HepG2 (cell line): ENCODE results near the gene SCYL1. TPM values are rescaled to one million over a fixed set of nuclear protein-coding genes. Genes with fewer than 3 reads are reported as not detected.

Experiments
- ATAC-seq: fragments of 200-7000 bp; cut with Tn5 transposase; 3 replicates; pipeline ENCODE4 v1.9.1; 2020; ENCODE audit warnings: mild to moderate bottlenecking, moderate library complexity
- BruUV-seq: library from RNA; stranded (reverse); fragments of 400-500 nt; replicated peaks from 2 replicates; lab custom pipeline; 2021; lab: Mats Ljungman, UMichigan
- CTCF ChIA-PET: fragments of 300-600 bp; formaldehyde crosslinking; extraction: SDS; loops from one replicate; lab custom pipeline; 2021; ENCODE audit warnings: low total read pairs, inconsistent platforms, low intra/inter-chr PET ratio; lab: Yijun Ruan, JAX
- POLR2A ChIA-PET: fragments of 350-600 bp; sonication (Branson Sonifier 250); formaldehyde crosslinking; loops from one replicate; lab custom pipeline; 2020; ENCODE audit warnings: antibody characterized with exemption, inconsistent platforms; lab: Yijun Ruan, JAX
- DNase-seq: peaks from one replicate; pipeline ENCODE4 v3.0.0-alpha.2; 2015; ENCODE audit warnings: low spot score
- FAIRE-seq: peaks from 3 replicates; lab custom pipeline; 2011; peaks lifted over from hg19 to GRCh38; lab: Jason Lieb, UNC
- H2AFZ ChIP-seq: one replicate; pipeline ENCODE4 v1.6.1; 2011; ENCODE audit warnings: low read length, inconsistent platforms
- H3K27ac ChIP-seq: fragments of 300-600 bp; 3 replicates; pipeline ENCODE4 v1.8.0; 2011; ENCODE audit warnings: mixed run types, mild to moderate bottlenecking, mixed read lengths, low read length, inconsistent platforms; ENCODE audit not compliant: insufficient read depth; ENCODE audit errors: extremely low read length
- H3K27me3 ChIP-seq, 2 experiments: fragments of 200-600 bp in 1 of 2; 2 replicates in 1 of 2; 3 replicates in 1 of 2; pipeline versions ENCODE4 v1.6.0 to v1.8.0; 2011; ENCODE audit warnings: low read length in 2 of 2, mild to moderate bottlenecking in 2 of 2, moderate library complexity in 2 of 2, inconsistent platforms in 1 of 2; ENCODE audit not compliant: insufficient read depth in 2 of 2, control insufficient read depth in 1 of 2
- H3K36me3 ChIP-seq, 2 experiments: fragments of 200-600 bp in 1 of 2; replicated peaks in 1 of 2; 2 replicates in 1 of 2; 3 replicates in 1 of 2; pipeline versions ENCODE4 v1.5.1 to v1.8.0; 2011; ENCODE audit warnings: low read length in 2 of 2, inconsistent platforms in 1 of 2; ENCODE audit not compliant: insufficient read depth in 2 of 2, control insufficient read depth in 1 of 2
- H3K4me1 ChIP-seq: 2 replicates; pipeline ENCODE4 v1.5.1; 2012; ENCODE audit warnings: low read length, inconsistent platforms; ENCODE audit not compliant: insufficient read depth
- H3K4me2 ChIP-seq: 2 replicates; pipeline ENCODE4 v1.6.0; 2011; ENCODE audit warnings: low read depth, low read length, inconsistent platforms
- H3K4me3 ChIP-seq, 3 experiments: fragments of 200-600 bp in 1 of 3; sonication (generic), shearing (Covaris generic) in 1 of 3; replicated peaks in 1 of 3; 2 replicates each; pipeline ENCODE4 v1.5.1; 2011 to 2016; ENCODE audit warnings: low read length in 3 of 3, inconsistent platforms in 2 of 3, low read depth in 2 of 3, mild to moderate bottlenecking in 2 of 3, control low read depth in 1 of 3, mixed read lengths in 1 of 3; ENCODE audit not compliant: insufficient read depth in 1 of 3
- H3K79me2 ChIP-seq: one replicate; pipeline ENCODE4 v1.6.1; 2011; ENCODE audit warnings: low read length, inconsistent platforms; ENCODE audit not compliant: insufficient read depth
- H3K9ac ChIP-seq: 2 replicates; pipeline ENCODE4 v1.6.0; 2011; ENCODE audit warnings: mild to moderate bottlenecking, low read depth, low read length, inconsistent platforms; ENCODE audit not compliant: insufficient read depth
- H3K9me3 ChIP-seq: 2 replicates; pipeline ENCODE4 v1.5.1; 2012; ENCODE audit warnings: mild to moderate bottlenecking, low read length
- H4K20me1 ChIP-seq: 2 replicates; pipeline ENCODE4 v1.6.0; 2011; ENCODE audit warnings: inconsistent platforms, mild to moderate bottlenecking, low read length, moderate library complexity; ENCODE audit not compliant: insufficient read depth
- NFKB2 ChIP-seq: sonication (generic); formaldehyde crosslinking; IDR thresholded peaks from 2 replicates; pipeline ENCODE4 v1.4.0; 2020; ENCODE audit warnings: missing genetic modification reagents, borderline replicate concordance
- SP5 ChIP-seq: IDR thresholded peaks from 2 replicates; pipeline ENCODE4 v1.6.1; 2016; ENCODE audit warnings: low read depth, borderline replicate concordance
- ZFAT ChIP-seq: sonication (generic); formaldehyde crosslinking; conservative IDR thresholded peaks from 2 replicates; pipeline ENCODE4 v1.8.1; 2023; ENCODE audit warnings: missing genetic modification reagents, inconsistent platforms
- ZNF232 ChIP-seq: sonication (generic); formaldehyde crosslinking; IDR thresholded peaks from 2 replicates; pipeline ENCODE4 v1.4.0; 2020; ENCODE audit warnings: missing genetic modification reagents, borderline replicate concordance
- ZSCAN20 ChIP-seq: sonication (generic); formaldehyde crosslinking; IDR thresholded peaks from 2 replicates; pipeline ENCODE4 v1.4.0; 2020; ENCODE audit warnings: missing genetic modification reagents, mild to moderate bottlenecking, borderline replicate concordance
- ZSCAN21 ChIP-seq: sonication (generic); formaldehyde crosslinking; IDR thresholded peaks from 2 replicates; pipeline ENCODE4 v1.8.0; 2022; ENCODE audit warnings: mild to moderate bottlenecking, missing genetic modification reagents, moderate library complexity, borderline replicate concordance
- WGBS: methylation state at CpG from one replicate; pipeline ENCODE4 v1.1.6; 2017; ENCODE audit warnings: low lambda C conversion rate; 5-methylcytosine and 5-hydroxymethylcytosine counted together
- in situ Hi-C: cut with HindIII; loops from 2 replicates; pipeline ENCODE4 v1.10.0; 2017; ENCODE audit warnings: low pct_unique_long_range_greater_than_20kb; ENCODE audit not compliant: extremely low pct_ligation_motif_present
- intact Hi-C: fragments of 100-400 bp; cut with micrococcal nuclease; formaldehyde crosslinking; loops from one replicate; pipeline ENCODE4 v1.10.0; 2022; ENCODE audit not compliant: unreplicated experiment
- polyA plus RNA-seq, 8 experiments: library from polyadenylated mRNA; depleted of rRNA in 3 of 8; stranded (reverse) in 7 of 8; unstranded in 1 of 8; fragments of >200 nt; fragmentation: Illumina TruSeq in 4 of 8; extraction: Trizol in 4 of 8; gene quantifications; 2 replicates each; pipeline versions ENCODE4 v1.2.1 to v1.2.3, GENCODE V29; 2011 to 2016; ENCODE audit warnings: low read depth in 4 of 8, missing spikeins in 1 of 8, mixed read lengths in 1 of 8; ENCODE audit not compliant: insufficient read depth in 1 of 8
- total RNA-seq, 5 experiments: library from RNA; depleted of rRNA; stranded (reverse); fragments of >200 nt; fragmentation: Illumina TruSeq; extraction: Trizol; gene quantifications; 2 replicates each; pipeline ENCODE4 v1.2.3, GENCODE V29; 2016; ENCODE audit warnings: low read depth in 1 of 5
- TF ChIP-seq, protein P1 (sequence below): sonication (generic); formaldehyde crosslinking; IDR thresholded peaks from 2 replicates; pipeline ENCODE4 v1.4.0; 2020; ENCODE audit warnings: missing genetic modification reagents, borderline replicate concordance
- TF ChIP-seq, protein P2 (sequence below): sonication (generic); formaldehyde crosslinking; IDR thresholded peaks from 2 replicates; pipeline ENCODE4 v1.4.0; 2020; ENCODE audit warnings: missing genetic modification reagents, borderline replicate concordance
- TF ChIP-seq, protein P3 (sequence below): sonication (generic); formaldehyde crosslinking; IDR thresholded peaks from 2 replicates; pipeline ENCODE4 v1.5.1; 2020; ENCODE audit warnings: mild to moderate bottlenecking, missing genetic modification reagents, moderate library complexity

SCYL1 gene
- total and polyA plus RNA-seq, 2 of the 13 experiments (the other 11 are each of a cell fraction or from before 2014, with no cell fraction given): 65.9 to 103 TPM

DNA sequence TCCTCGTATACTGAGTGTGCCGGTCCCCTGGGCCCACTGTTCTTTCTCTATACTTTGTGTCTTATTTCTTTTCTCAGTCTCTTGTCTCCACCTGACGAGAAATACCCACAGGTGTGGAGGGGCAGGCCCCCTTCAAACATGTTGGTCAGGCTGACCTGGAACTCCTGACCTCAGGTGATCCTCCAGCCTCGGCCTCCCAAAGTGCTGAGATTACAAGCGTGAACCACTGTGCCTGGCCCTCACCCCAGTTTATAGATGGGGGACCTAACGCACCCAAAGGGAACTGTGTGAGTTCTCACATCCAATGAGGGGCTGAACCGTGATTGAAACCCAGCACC lies 1.3 kb upstream of the SCYL1 start (continued):
- TF ChIP-seq, protein P1, sequence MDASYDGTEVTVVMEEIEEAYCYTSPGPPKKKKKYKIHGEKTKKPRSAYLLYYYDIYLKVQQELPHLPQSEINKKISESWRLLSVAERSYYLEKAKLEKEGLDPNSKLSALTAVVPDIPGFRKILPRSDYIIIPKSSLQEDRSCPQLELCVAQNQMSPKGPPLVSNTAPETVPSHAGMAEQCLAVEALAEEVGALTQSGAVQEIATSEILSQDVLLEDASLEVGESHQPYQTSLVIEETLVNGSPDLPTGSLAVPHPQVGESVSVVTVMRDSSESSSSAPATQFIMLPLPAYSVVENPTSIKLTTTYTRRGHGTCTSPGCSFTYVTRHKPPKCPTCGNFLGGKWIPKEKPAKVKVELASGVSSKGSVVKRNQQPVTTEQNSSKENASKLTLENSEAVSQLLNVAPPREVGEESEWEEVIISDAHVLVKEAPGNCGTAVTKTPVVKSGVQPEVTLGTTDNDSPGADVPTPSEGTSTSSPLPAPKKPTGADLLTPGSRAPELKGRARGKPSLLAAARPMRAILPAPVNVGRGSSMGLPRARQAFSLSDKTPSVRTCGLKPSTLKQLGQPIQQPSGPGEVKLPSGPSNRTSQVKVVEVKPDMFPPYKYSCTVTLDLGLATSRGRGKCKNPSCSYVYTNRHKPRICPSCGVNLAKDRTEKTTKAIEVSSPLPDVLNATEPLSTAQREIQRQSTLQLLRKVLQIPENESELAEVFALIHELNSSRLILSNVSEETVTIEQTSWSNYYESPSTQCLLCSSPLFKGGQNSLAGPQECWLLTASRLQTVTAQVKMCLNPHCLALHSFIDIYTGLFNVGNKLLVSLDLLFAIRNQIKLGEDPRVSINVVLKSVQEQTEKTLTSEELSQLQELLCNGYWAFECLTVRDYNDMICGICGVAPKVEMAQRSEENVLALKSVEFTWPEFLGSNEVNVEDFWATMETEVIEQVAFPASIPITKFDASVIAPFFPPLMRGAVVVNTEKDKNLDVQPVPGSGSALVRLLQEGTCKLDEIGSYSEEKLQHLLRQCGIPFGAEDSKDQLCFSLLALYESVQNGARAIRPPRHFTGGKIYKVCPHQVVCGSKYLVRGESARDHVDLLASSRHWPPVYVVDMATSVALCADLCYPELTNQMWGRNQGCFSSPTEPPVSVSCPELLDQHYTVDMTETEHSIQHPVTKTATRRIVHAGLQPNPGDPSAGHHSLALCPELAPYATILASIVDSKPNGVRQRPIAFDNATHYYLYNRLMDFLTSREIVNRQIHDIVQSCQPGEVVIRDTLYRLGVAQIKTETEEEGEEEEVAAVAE: 0 out of 2 replicates have a peak, but pooled peaks have one; percentile 15

DNA sequence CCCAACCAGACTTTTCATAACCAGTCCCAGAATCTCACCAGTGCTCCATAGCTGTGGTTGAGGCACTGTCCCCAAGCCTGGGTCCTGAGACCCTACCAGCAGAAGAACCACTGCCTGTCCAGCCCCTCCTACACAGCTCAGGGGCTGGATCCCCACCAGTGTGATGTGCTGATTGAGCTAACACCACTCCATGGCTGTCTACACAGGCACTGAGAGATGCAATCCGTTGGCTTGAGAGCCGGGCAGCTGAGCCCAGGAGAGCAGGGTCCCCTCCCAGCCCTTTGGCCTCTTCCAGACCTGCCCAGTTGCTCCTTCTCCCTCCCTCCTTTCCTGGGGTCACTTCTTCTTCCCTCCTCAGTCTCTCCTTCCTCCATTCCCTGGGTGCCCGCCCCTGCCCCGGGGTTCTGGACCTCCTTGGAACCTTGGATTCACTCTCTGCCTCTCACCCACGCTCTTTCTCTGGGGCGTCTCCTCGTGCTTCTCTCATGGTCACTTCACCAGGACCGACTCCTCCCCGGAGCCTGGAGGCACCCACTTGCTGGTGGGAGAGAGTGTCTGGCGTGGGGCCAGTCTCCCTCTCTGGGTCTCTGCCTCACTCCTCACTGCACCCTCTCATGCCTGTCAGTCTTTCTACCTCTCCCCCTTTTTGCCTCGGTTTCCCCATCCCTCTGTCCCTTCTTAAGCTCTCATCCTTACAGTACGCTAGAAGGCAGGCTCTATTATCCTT lies 706 bp upstream of the SCYL1 start:
- no peaks in the 10 kb centered on the region for H4K20me1 ChIP-seq
- intact Hi-C loops (no loop called here), in situ Hi-C loops (no loop called here)
- FAIRE-seq (no peak), DNase-seq (no peak), ATAC-seq (peak; percentile 74)
- BruUV-seq: no TSS peak
- WGBS: under 1% methylated on average over 12 of the region's 12 CpGs
- peaks cover 0 to 1% of the 10 kb centered on the region in 2 experiments; a peak in 1 of 5 replicates for H3K36me3 ChIP-seq
- peak overlapping the region; percentile 37 for H3K27ac ChIP-seq
- H3K27me3 ChIP-seq: no peaks in the 10 kb centered on the region; a peak in 1 of 5 replicates
- H3K9ac ChIP-seq: peak overlapping the region; percentile 65
- H3K4me2 ChIP-seq: peak overlapping the region; percentile 96
- H3K9me3 ChIP-seq: no peaks in the 10 kb centered on the region
- H2AFZ ChIP-seq: no peak overlapping the region
- peaks cover 64% of the 10 kb centered on the region for H3K4me1 ChIP-seq
- peaks cover 17% of the 10 kb centered on the region for H3K79me2 ChIP-seq
- peak overlapping the region; percentile 60 to 77 (median 63) for H3K4me3 ChIP-seq
- ChIA-PET CTCF (no interaction called here), POLR2A (interaction anchor here (0.9 to 4.4 kb wide), 17 partner anchors 13 to 343 kb away, joined by 3 to 35 read pairs (median 6); partner anchors contain the start of genes CAPN1, MALAT1, NEAT1 and PCNX3)
- TF ChIP-seq ZFAT (CRISPR knock-in tag) (no peak), ZSCAN21 (CRISPR knock-in tag) (peak; percentile 90), SP5 (CRISPR knock-in tag) (peak; percentile 25; the same call in 1 of the 2 replicates), NFKB2 (peak; percentile 56; the same call in 1 of the 2 replicates), ZNF232 (CRISPR knock-in tag) (peak; percentile 43; the same call in 1 of the 2 replicates), ZSCAN20 (CRISPR knock-in tag) (peak; percentile 61; the same call in 1 of the 2 replicates)
- TF ChIP-seq, protein P2, sequence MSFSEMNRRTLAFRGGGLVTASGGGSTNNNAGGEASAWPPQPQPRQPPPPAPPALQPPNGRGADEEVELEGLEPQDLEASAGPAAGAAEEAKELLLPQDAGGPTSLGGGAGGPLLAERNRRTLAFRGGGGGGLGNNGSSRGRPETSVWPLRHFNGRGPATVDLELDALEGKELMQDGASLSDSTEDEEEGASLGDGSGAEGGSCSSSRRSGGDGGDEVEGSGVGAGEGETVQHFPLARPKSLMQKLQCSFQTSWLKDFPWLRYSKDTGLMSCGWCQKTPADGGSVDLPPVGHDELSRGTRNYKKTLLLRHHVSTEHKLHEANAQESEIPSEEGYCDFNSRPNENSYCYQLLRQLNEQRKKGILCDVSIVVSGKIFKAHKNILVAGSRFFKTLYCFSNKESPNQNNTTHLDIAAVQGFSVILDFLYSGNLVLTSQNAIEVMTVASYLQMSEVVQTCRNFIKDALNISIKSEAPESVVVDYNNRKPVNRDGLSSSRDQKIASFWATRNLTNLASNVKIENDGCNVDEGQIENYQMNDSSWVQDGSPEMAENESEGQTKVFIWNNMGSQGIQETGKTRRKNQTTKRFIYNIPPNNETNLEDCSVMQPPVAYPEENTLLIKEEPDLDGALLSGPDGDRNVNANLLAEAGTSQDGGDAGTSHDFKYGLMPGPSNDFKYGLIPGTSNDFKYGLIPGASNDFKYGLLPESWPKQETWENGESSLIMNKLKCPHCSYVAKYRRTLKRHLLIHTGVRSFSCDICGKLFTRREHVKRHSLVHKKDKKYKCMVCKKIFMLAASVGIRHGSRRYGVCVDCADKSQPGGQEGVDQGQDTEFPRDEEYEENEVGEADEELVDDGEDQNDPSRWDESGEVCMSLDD (CRISPR knock-in tag): 0 out of 2 replicates have a peak, but pooled peaks have one; percentile 20
- TF ChIP-seq, protein P3, sequence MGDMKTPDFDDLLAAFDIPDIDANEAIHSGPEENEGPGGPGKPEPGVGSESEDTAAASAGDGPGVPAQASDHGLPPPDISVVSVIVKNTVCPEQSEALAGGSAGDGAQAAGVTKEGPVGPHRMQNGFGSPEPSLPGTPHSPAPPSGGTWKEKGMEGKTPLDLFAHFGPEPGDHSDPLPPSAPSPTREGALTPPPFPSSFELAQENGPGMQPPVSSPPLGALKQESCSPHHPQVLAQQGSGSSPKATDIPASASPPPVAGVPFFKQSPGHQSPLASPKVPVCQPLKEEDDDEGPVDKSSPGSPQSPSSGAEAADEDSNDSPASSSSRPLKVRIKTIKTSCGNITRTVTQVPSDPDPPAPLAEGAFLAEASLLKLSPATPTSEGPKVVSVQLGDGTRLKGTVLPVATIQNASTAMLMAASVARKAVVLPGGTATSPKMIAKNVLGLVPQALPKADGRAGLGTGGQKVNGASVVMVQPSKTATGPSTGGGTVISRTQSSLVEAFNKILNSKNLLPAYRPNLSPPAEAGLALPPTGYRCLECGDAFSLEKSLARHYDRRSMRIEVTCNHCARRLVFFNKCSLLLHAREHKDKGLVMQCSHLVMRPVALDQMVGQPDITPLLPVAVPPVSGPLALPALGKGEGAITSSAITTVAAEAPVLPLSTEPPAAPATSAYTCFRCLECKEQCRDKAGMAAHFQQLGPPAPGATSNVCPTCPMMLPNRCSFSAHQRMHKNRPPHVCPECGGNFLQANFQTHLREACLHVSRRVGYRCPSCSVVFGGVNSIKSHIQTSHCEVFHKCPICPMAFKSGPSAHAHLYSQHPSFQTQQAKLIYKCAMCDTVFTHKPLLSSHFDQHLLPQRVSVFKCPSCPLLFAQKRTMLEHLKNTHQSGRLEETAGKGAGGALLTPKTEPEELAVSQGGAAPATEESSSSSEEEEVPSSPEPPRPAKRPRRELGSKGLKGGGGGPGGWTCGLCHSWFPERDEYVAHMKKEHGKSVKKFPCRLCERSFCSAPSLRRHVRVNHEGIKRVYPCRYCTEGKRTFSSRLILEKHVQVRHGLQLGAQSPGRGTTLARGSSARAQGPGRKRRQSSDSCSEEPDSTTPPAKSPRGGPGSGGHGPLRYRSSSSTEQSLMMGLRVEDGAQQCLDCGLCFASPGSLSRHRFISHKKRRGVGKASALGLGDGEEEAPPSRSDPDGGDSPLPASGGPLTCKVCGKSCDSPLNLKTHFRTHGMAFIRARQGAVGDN (CRISPR knock-in tag): peak; percentile 61
